SK-N-SH (cell line): ENCODE data around the gene FFAR3.

Source experiments
- CTCF ChIP-seq: fragments of 200-600 bp; sonication (generic); IDR thresholded peaks from 2 replicates; pipeline ENCODE4 v1.6.1; 2017; ENCODE audit warnings: antibody characterized with exemption, mild to moderate bottlenecking, moderate library complexity
- ELF1 ChIP-seq: IDR thresholded peaks from 2 replicates; pipeline ENCODE4 v1.4.0; 2012
- FOSL2 ChIP-seq: IDR thresholded peaks from 2 replicates; pipeline ENCODE4 v1.4.0; 2012; ENCODE audit warnings: low read depth, mild to moderate bottlenecking, moderate library complexity, borderline replicate concordance
- MAX ChIP-seq: IDR thresholded peaks from 2 replicates; pipeline ENCODE4 v1.4.0; 2012; ENCODE audit warnings: low read depth
- MEF2A ChIP-seq: IDR thresholded peaks from 2 replicates; pipeline ENCODE4 v1.4.0; 2012; ENCODE audit warnings: low read depth, borderline replicate concordance
- PBX3 ChIP-seq: IDR thresholded peaks from 2 replicates; pipeline ENCODE4; 2012
- POLR2AphosphoS5 ChIP-seq: IDR thresholded peaks from 2 replicates; pipeline ENCODE4 v1.6.1; 2012; ENCODE audit warnings: low read depth, low read length
- RCOR1 ChIP-seq: fragments of 150-350 bp; IDR thresholded peaks from 2 replicates; pipeline ENCODE4 v1.6.1; 2017; ENCODE audit warnings: antibody characterized with exemption, low read length
- REST ChIP-seq: IDR thresholded peaks from 2 replicates; pipeline ENCODE4 v1.6.1; 2012; ENCODE audit warnings: mild to moderate bottlenecking, low read depth, low read length, moderate library complexity
- TAF1 ChIP-seq: IDR thresholded peaks from 2 replicates; pipeline ENCODE4 v1.6.1; 2012; ENCODE audit warnings: low read depth, mild to moderate bottlenecking, low read length, moderate library complexity, borderline replicate concordance
- USF2 ChIP-seq: fragments of 150-350 bp; IDR thresholded peaks from 2 replicates; pipeline ENCODE4 v1.6.1; 2017; ENCODE audit warnings: antibody characterized with exemption, low read length, low read depth, borderline replicate concordance
- YY1 ChIP-seq: IDR thresholded peaks from 2 replicates; pipeline ENCODE4 v1.4.0; 2012; ENCODE audit warnings: low read depth, mild to moderate bottlenecking

GRCh38 chr19:35362261-35363000 is 4.2 kb downstream of the FFAR3 start:
- TF ChIP-seq RCOR1, result no peak
- no peak for TF ChIP-seq CTCF
- TF ChIP-seq MAX, result no peak
- TF ChIP-seq FOSL2, result no peak
- no peak for TF ChIP-seq POLR2AphosphoS5
- no peak for TF ChIP-seq TAF1
- no peak for TF ChIP-seq PBX3
- TF ChIP-seq MEF2A, result no peak
- no peak for TF ChIP-seq YY1
- no peak for TF ChIP-seq ELF1
- no peak for TF ChIP-seq REST
- TF ChIP-seq USF2, result no peak
